ENCODE data around the gene PRR35. TPM values are rescaled to one million over a fixed set of nuclear protein-coding genes. Genes with fewer than 3 reads are reported as not detected.

PRR35 gene
- total RNA-seq, 1 experiment from 2014 or later: not detected

DNA sequence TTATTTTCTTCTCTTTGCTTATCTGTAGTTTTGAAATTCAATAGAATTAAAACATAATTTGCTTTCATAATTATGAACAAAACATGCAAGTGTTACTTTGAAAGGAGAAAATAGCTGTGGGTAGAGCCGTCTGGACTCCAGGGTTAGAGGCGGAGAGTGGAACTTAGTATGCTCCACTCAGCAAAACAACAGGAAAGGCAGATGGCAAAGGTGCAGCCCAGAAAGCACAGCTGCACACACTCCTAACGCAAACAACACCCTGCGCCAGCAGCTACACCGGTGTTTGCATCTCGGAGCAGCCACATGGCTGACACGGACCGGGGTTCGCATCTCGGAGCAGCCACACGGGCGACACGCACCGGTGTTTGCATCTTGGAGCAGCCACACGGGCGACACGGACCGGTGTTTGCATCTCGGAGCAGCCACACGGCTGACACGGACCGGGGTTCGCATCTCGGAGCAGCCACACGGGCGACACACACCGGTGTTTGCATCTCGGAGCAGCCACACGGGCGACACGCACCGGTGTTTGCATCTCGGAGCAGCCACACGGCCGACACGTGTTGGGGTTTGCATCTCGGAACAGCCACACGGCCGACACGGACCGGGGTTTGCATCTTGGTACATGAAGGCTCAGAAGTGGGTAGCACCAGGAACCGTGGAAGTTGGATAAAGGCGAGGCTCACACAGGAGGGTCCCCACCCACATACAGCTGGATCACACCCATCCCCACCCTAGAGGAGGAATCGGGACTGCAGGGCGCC, 44.8 kb upstream of the PRR35 start:
- Histone ChIP-seq H3K79me2 (ENCODE audit: low read length) (no peaks in the 10 kb centered on the region), H3K9me2 (replicated peaks; ENCODE audit: low read length) (no peaks in the 10 kb centered on the region), H3K36me3 (ENCODE audit: low read depth, low read length) (no peaks in the 10 kb centered on the region), H3K9ac (ENCODE audit: low read length) (no peak overlapping the region), H4K20me1 (ENCODE audit: low read length) (no peaks in the 10 kb centered on the region), H3K27me3 (ENCODE audit: low read length) (no peaks in the 10 kb centered on the region), H3K27ac (ENCODE audit: low read length) (no peak overlapping the region), H3K4me3 (ENCODE audit: low read length) (no peak overlapping the region), H3F3A (ENCODE audit: low read length, unreplicated experiment) (no peaks in the 10 kb centered on the region), H3K4me2 (ENCODE audit: low read length) (no peak overlapping the region), H3K9me3 (ENCODE audit: low read length) (no peaks in the 10 kb centered on the region), H3K4me1 (ENCODE audit: insufficient read depth, low read length) (no peaks in the 10 kb centered on the region), H2AFZ (ENCODE audit: low read length) (no peak overlapping the region)
- ATAC-seq (no peak), DNase-seq (no peak)
- intact Hi-C loops (cut with micrococcal nuclease): no loop called here
- BruUV-seq (replicated peaks): no TSS peak
- POLR2A ChIA-PET (ENCODE audit: unreplicated experiment): no interaction called here
- CTCF ChIA-PET: no interaction called here
- TF ChIP-seq EZH2 (IDR thresholded peaks at IDR 0.05; ENCODE audit: low read length, unreplicated experiment) (no peak), EZH2phosphoT487 (IDR thresholded peaks at IDR 0.05; ENCODE audit: borderline replicate concordance, low read length) (no peak)
- TF ChIP-seq, protein P1, sequence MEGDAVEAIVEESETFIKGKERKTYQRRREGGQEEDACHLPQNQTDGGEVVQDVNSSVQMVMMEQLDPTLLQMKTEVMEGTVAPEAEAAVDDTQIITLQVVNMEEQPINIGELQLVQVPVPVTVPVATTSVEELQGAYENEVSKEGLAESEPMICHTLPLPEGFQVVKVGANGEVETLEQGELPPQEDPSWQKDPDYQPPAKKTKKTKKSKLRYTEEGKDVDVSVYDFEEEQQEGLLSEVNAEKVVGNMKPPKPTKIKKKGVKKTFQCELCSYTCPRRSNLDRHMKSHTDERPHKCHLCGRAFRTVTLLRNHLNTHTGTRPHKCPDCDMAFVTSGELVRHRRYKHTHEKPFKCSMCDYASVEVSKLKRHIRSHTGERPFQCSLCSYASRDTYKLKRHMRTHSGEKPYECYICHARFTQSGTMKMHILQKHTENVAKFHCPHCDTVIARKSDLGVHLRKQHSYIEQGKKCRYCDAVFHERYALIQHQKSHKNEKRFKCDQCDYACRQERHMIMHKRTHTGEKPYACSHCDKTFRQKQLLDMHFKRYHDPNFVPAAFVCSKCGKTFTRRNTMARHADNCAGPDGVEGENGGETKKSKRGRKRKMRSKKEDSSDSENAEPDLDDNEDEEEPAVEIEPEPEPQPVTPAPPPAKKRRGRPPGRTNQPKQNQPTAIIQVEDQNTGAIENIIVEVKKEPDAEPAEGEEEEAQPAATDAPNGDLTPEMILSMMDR (conservative IDR thresholded peaks at IDR 0.05; ENCODE audit: low read depth, low read length): no peak

DNA sequence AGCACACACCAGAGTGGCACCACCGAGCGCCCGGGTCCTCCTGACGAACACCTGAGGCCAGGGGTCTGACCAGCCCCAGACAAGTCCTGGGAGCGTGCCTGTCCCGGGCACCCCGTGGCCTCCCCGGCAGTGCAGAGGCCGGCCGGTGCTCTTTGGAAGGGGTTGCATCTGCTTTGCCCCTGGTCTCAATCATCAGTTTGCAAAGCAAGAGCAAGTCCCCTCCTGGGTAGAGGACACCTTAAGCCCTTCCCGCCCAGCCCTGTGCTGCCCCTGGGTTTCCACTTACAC, 44.3 kb upstream of the PRR35 start:
- no TSS peak for BruUV-seq (replicated peaks)

DNA sequence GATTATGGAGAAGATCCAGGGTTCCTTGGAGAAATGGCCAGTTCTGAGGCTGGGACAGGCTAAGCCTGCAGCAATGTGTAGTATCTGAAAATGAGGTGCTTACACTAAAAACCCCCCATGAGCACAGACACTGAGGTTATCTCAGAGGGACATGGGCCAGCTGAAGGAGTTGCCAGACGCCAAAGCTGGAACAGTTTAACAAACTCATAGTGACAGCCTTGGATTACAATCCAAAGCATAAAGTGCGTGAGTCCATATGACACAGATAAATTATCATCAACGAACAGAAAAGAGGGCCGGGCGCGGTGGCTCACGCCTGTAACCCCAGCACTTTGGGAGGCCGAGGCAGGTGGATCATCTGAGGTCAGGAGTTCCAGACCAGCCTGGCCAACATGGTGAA, 43.9 kb upstream of the PRR35 start:
- Histone ChIP-seq H3K36me3 (ENCODE audit: low read depth, low read length) (no peaks in the 10 kb centered on the region), H3K4me1 (ENCODE audit: insufficient read depth, low read length) (no peaks in the 10 kb centered on the region), H3K79me2 (ENCODE audit: low read length) (no peaks in the 10 kb centered on the region), H4K20me1 (ENCODE audit: low read length) (no peaks in the 10 kb centered on the region), H3K9me2 (replicated peaks; ENCODE audit: low read length) (no peaks in the 10 kb centered on the region), H3K27me3 (ENCODE audit: low read length) (no peaks in the 10 kb centered on the region), H3F3A (ENCODE audit: low read length, unreplicated experiment) (no peaks in the 10 kb centered on the region), H3K9me3 (ENCODE audit: low read length) (no peaks in the 10 kb centered on the region), H3K9ac (ENCODE audit: low read length) (no peak overlapping the region), H3K27ac (ENCODE audit: low read length) (no peak overlapping the region), H2AFZ (ENCODE audit: low read length) (no peak overlapping the region), H3K4me2 (ENCODE audit: low read length) (no peak overlapping the region), H3K4me3 (ENCODE audit: low read length) (no peak overlapping the region)
- ATAC-seq: no peak
- no peak for TF ChIP-seq EZH2 (IDR thresholded peaks at IDR 0.05; ENCODE audit: low read length, unreplicated experiment)
- TF ChIP-seq, protein P1 (conservative IDR thresholded peaks at IDR 0.05; ENCODE audit: low read depth, low read length): no peak
- no peak for TF ChIP-seq EZH2phosphoT487 (IDR thresholded peaks at IDR 0.05; ENCODE audit: borderline replicate concordance, low read length)
- ChIA-PET CTCF (no interaction called here), POLR2A (ENCODE audit: unreplicated experiment) (no interaction called here)
- BruUV-seq (replicated peaks): no TSS peak
- DNase-seq: no peak
- intact Hi-C loops (cut with micrococcal nuclease): no loop called here

More for the DNA sequence above, 44.3 kb upstream of the PRR35 start:
- H4K20me1 ChIP-seq (ENCODE audit: low read length): no peaks in the 10 kb centered on the region
- H3K9me3 ChIP-seq (ENCODE audit: low read length): no peaks in the 10 kb centered on the region
- H3K36me3 ChIP-seq (ENCODE audit: low read depth, low read length): no peaks in the 10 kb centered on the region
- no peaks in the 10 kb centered on the region for H3F3A ChIP-seq (ENCODE audit: low read length, unreplicated experiment)
- H3K79me2 ChIP-seq (ENCODE audit: low read length): no peaks in the 10 kb centered on the region
- no peak for ATAC-seq
- H2AFZ ChIP-seq (ENCODE audit: low read length): no peak overlapping the region
- ChIA-PET POLR2A (ENCODE audit: unreplicated experiment) (no interaction called here), CTCF (no interaction called here)
- no peak overlapping the region for H3K27ac ChIP-seq (ENCODE audit: low read length)
- no peaks in the 10 kb centered on the region for H3K9me2 ChIP-seq (replicated peaks; ENCODE audit: low read length)
- no peaks in the 10 kb centered on the region for H3K27me3 ChIP-seq (ENCODE audit: low read length)
- DNase-seq: no peak
- TF ChIP-seq, protein P1 (conservative IDR thresholded peaks at IDR 0.05; ENCODE audit: low read depth, low read length): no peak
- TF ChIP-seq EZH2 (IDR thresholded peaks at IDR 0.05; ENCODE audit: low read length, unreplicated experiment) (no peak), EZH2phosphoT487 (IDR thresholded peaks at IDR 0.05; ENCODE audit: borderline replicate concordance, low read length) (no peak)
- intact Hi-C loops (cut with micrococcal nuclease): no loop called here
- H3K4me1 ChIP-seq (ENCODE audit: insufficient read depth, low read length): no peaks in the 10 kb centered on the region
- H3K4me3 ChIP-seq (ENCODE audit: low read length): no peak overlapping the region
- no peak overlapping the region for H3K4me2 ChIP-seq (ENCODE audit: low read length)
- H3K9ac ChIP-seq (ENCODE audit: low read length): no peak overlapping the region
